MM.1S (cell line): Measurements from ENCODE around the gene GPR32.

ENCODE experiments used
- EZH2 ChIP-seq: fragments of 300-600 bp; sonication (generic); optimal IDR thresholded peaks from 2 replicates; pipeline ENCODE3; 2017; ENCODE audit warnings: low read depth, mild to moderate bottlenecking, antibody characterized with exemption, low read length, mixed read lengths
- EZH2phosphoT487 ChIP-seq: fragments of 300-600 bp; sonication (generic); IDR thresholded peaks from 2 replicates; pipeline ENCODE4 v1.6.1; 2018; ENCODE audit warnings: antibody characterized with exemption, low read length
- TF ChIP-seq, protein P1 (sequence below): fragments of 300-600 bp; sonication (generic); IDR thresholded peaks from 2 replicates; pipeline ENCODE4 v1.5.1; 2016; ENCODE audit warnings: antibody characterized with exemption, low read length, mixed read lengths

DNA sequence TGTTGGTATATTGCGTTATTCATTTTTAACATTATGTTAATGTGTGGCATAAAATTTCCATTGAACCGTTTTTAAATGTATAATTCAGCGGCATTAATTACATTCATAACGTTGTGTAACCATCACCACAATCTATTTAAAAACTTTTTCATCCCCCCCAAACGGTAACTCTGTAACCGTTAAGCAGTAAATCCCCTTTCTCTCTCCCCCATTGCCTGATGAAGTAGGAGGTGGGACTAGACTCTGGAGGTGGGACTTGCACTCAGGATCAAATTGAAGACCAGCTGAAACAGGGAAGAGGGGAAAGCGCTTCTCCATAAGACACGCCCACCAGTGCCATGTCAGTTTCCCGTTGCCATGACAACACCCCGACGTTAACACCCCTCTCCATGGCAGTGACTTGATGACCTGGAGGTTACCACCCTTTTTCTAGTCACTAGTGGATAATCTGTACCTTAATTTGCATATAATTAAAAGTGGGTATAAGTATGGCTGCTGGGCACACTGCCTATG lies 30.3 kb upstream of the GPR32 start:
- TF ChIP-seq, protein P1, sequence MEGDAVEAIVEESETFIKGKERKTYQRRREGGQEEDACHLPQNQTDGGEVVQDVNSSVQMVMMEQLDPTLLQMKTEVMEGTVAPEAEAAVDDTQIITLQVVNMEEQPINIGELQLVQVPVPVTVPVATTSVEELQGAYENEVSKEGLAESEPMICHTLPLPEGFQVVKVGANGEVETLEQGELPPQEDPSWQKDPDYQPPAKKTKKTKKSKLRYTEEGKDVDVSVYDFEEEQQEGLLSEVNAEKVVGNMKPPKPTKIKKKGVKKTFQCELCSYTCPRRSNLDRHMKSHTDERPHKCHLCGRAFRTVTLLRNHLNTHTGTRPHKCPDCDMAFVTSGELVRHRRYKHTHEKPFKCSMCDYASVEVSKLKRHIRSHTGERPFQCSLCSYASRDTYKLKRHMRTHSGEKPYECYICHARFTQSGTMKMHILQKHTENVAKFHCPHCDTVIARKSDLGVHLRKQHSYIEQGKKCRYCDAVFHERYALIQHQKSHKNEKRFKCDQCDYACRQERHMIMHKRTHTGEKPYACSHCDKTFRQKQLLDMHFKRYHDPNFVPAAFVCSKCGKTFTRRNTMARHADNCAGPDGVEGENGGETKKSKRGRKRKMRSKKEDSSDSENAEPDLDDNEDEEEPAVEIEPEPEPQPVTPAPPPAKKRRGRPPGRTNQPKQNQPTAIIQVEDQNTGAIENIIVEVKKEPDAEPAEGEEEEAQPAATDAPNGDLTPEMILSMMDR: no peak
- TF ChIP-seq EZH2 (no peak), EZH2phosphoT487 (no peak)
